Vagina (tissue), 2 donors: ENCODE data around the gene CRELD1.

Experiments
- POLR2A ChIP-seq, 2 donors: fragments of 450-650 bp; IDR thresholded peaks; one replicate each; pipeline ENCODE4 v1.6.1; 2017; ENCODE audit warnings: antibody characterized with exemption in 2 of 2, mild to moderate bottlenecking in 2 of 2, moderate library complexity in 2 of 2
- POLR2AphosphoS5 ChIP-seq, 2 donors: sonication (generic); formaldehyde crosslinking; IDR thresholded peaks; one replicate each; pipeline ENCODE4 v1.9.0; 2017; ENCODE audit warnings: antibody characterized with exemption in 2 of 2, mild to moderate bottlenecking in 2 of 2, low read depth in 1 of 2; ENCODE audit not compliant: insufficient read depth in 1 of 2
- TF ChIP-seq, protein P1 (sequence below), 3 experiments: fragments of 450-650 bp in 2 of 3; fragments of 200-600 bp in 1 of 3; sonication (generic) in 1 of 3; IDR thresholded peaks; one replicate each; pipeline ENCODE4 v1.5.1; 2017 to 2019; ENCODE audit warnings: antibody characterized with exemption in 3 of 3, mild to moderate bottlenecking in 2 of 3, moderate library complexity in 2 of 3

DNA sequence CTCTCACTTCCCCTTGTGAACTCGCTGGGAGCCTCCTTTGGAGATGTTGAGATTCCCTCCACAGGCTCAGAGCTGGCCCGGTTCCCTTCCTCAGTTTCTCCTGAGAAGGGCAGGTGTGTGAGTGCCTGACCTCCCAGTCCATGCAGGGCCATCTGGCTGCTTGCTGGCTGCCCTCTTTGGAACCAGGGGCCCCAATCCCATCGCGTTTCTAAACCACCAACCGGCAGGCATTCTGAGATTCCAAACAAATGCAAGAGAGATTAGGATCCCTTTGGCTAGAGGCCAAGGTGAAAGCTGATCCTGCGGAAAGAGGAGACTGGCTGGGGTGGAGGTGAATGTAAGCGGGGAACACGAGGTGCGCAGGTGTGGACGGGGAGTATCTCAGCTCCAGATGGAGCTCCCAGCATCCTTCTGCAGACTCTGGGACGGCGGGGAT, 21.5 kb downstream of the CRELD1 start:
- TF ChIP-seq POLR2AphosphoS5 (IDR thresholded peaks at IDR 0.05; ENCODE audit: insufficient read depth in 1 of 2, low read depth in 1 of 2) (no peak), POLR2A (IDR thresholded peaks at IDR 0.05) (no peak)
- TF ChIP-seq, protein P1, sequence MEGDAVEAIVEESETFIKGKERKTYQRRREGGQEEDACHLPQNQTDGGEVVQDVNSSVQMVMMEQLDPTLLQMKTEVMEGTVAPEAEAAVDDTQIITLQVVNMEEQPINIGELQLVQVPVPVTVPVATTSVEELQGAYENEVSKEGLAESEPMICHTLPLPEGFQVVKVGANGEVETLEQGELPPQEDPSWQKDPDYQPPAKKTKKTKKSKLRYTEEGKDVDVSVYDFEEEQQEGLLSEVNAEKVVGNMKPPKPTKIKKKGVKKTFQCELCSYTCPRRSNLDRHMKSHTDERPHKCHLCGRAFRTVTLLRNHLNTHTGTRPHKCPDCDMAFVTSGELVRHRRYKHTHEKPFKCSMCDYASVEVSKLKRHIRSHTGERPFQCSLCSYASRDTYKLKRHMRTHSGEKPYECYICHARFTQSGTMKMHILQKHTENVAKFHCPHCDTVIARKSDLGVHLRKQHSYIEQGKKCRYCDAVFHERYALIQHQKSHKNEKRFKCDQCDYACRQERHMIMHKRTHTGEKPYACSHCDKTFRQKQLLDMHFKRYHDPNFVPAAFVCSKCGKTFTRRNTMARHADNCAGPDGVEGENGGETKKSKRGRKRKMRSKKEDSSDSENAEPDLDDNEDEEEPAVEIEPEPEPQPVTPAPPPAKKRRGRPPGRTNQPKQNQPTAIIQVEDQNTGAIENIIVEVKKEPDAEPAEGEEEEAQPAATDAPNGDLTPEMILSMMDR (IDR thresholded peaks at IDR 0.05), result no peak
